NT2/D1 (cell line): ENCODE measurements around the gene AOPEP.

Source experiments
- DNase-seq: peaks from one replicate; pipeline ENCODE4 v3.0.0-alpha.2; 2011; ENCODE audit warnings: low read depth, low spot score
- H3K27me3 ChIP-seq: 2 replicates; pipeline ENCODE4 v1.6.0; 2011; ENCODE audit warnings: mild to moderate bottlenecking; ENCODE audit not compliant: insufficient read length, insufficient read depth
- H3K36me3 ChIP-seq: 2 replicates; pipeline ENCODE4 v1.6.1; 2011; ENCODE audit warnings: mild to moderate bottlenecking, low read length, mixed read lengths; ENCODE audit not compliant: insufficient read depth, insufficient read length
- H3K4me1 ChIP-seq: 2 replicates; pipeline ENCODE4 v1.5.1; 2011; ENCODE audit not compliant: insufficient read depth, insufficient read length
- H3K4me3 ChIP-seq: 2 replicates; pipeline ENCODE4 v1.5.1; 2011; ENCODE audit warnings: low read depth; ENCODE audit not compliant: insufficient read length
- H3K9ac ChIP-seq: 2 replicates; pipeline ENCODE4 v1.6.0; 2011; ENCODE audit warnings: low read depth; ENCODE audit not compliant: insufficient read length
- H3K9me3 ChIP-seq: 2 replicates; pipeline ENCODE4 v1.5.1; 2011; ENCODE audit warnings: mild to moderate bottlenecking, low read length; ENCODE audit not compliant: insufficient read depth
- SUZ12 ChIP-seq: IDR thresholded peaks from 2 replicates; pipeline ENCODE4 v1.6.1; 2011; ENCODE audit not compliant: insufficient read length, insufficient read depth; ENCODE audit errors: extremely low read depth
- YY1 ChIP-seq: IDR thresholded peaks from 2 replicates; pipeline ENCODE4 v1.6.1; 2011; ENCODE audit not compliant: insufficient read length, insufficient read depth
- ZNF274 ChIP-seq: IDR thresholded peaks from 2 replicates; pipeline ENCODE4 v1.6.1; 2011; ENCODE audit warnings: mild to moderate bottlenecking, low read depth, low read length

AOPEP gene

GRCh38 chr9:95135756-95136155, 409.3 kb downstream of the AOPEP start:
- no peaks in the 10 kb centered on the region for H3K27me3 ChIP-seq
- H3K9me3 ChIP-seq = no peaks in the 10 kb centered on the region
- no peak for DNase-seq
- no peaks in the 10 kb centered on the region for H3K4me1 ChIP-seq
- no peak overlapping the region for H3K9ac ChIP-seq
- H3K36me3 ChIP-seq = peaks cover 15% of the 10 kb centered on the region
- H3K4me3 ChIP-seq = no peak overlapping the region
- TF ChIP-seq YY1 (no peak), ZNF274 (no peak), SUZ12 (no peak)
